ENCODE data around the gene PNKP. TPM values are rescaled to one million over a fixed set of nuclear protein-coding genes. Genes with fewer than 3 reads are reported as not detected.

PNKP gene
- total and polyA plus RNA-seq, 9 of the 15 experiments (the other 6 are each of a cell fraction or from before 2014, with no cell fraction given) = 2.8 to 85.4 (median 25.3) TPM

GRCh38 chr19:49853852-49854377 is 13.5 kb downstream of the PNKP start:
- intact Hi-C loops (cut with micrococcal nuclease) = no loop called here
- H3K27ac ChIP-seq (ENCODE audit: extremely low read depth, low read depth, low read length) = no peak overlapping the region
- ChIA-PET CTCF (ENCODE audit: low intra/inter-chr PET ratio) (no interaction called here), POLR2A (interaction anchor here (0.6 to 1.7 kb wide), 6 partner anchors 9 to 508 kb away, joined by 3 to 9 read pairs (median 4); no protein-coding TSS in a partner anchor)
- peaks cover 65% of the 10 kb centered on the region for H3K36me3 ChIP-seq (ENCODE audit: control insufficient read depth, insufficient read depth, low read length)
- peaks cover 25% of the 10 kb centered on the region for H4K20me1 ChIP-seq (replicated peaks; ENCODE audit: control insufficient read depth, insufficient read depth, low read length)
- 0 out of 2 replicates have a peak, but pooled peaks cover 2% of the 10 kb centered on the region for H3K9me3 ChIP-seq (replicated peaks; ENCODE audit: control insufficient read depth, insufficient read depth, low read depth, low read length)
- H3K4me1 ChIP-seq (replicated peaks in 1 of 2; ENCODE audit: control insufficient read depth in 2 of 2, insufficient read depth in 2 of 2, low read length in 2 of 2) = peaks cover 24 to 81% of the 10 kb centered on the region in 2 experiments
- H3K9me1 ChIP-seq (ENCODE audit: control insufficient read depth, insufficient read depth, low read length) = peaks cover 8% of the 10 kb centered on the region
- WGBS (ENCODE audit: insufficient coverage, low coverage, missing lambda C conversion rate) = 94% methylated on average over 9 of the region's 10 CpGs
- FAIRE-seq = no peak
- in situ Hi-C loops (cut with MboI) = no loop called here
- H3K27me3 ChIP-seq (ENCODE audit: control insufficient read depth in 2 of 2, insufficient read depth in 2 of 2, low read length in 2 of 2) = no peaks in the 10 kb centered on the region
- H3K9ac ChIP-seq (ENCODE audit: insufficient read depth in 1 of 2, low read depth in 2 of 2, low read length in 2 of 2) = peak overlapping the region in 1 of 2 experiments; percentile 73; a peak in 2 of 4 replicates
- no peak for DNase-seq (ENCODE audit: extremely low read depth in 1 of 4, low spot score in 3 of 4)
- no peak overlapping the region for H3K4me3 ChIP-seq
- no peak overlapping the region for H3K4me2 ChIP-seq (ENCODE audit: insufficient read depth, low read length)
- BruUV-seq (replicated peaks) = no TSS peak
- H3K79me2 ChIP-seq (ENCODE audit: control insufficient read depth, insufficient read depth, low read length) = peaks cover 51% of the 10 kb centered on the region
- H2AFZ ChIP-seq (ENCODE audit: low read depth, low read length) = no peak overlapping the region
- no peak for TF ChIP-seq GTF2E2 (tag; IDR thresholded peaks at IDR 0.05)
- peak; percentile 65; the same call in 1 of the 2 replicates for TF ChIP-seq POLR2G (IDR thresholded peaks at IDR 0.05; ENCODE audit: low read depth, low read length)
- ATAC-seq = no peak

DNA sequence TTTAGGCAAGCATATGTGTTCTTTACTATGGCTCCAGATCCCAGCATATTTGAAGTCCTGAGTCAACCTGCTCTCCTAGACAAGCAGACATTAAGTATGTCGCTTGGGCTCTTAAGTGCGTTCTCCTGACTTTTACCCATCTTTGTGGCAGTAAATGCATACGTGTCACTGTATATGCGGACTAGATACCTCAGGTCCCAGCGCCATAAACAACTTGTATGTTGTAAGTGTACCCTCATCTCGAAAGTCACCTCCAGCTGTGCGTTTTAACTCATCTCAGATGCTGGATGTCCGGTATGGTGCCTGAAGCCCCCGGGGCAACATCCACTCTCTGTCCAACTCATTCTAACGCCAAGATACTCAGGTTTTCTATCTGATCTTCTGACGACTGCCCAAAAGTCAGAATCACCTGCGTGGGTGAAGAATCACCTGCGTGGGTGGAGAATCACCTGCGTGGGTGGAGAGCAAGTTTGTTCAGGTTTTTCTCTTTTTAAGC is 14.7 kb downstream of the PNKP start:
- in situ Hi-C loops (cut with MboI) (no loop called here), intact Hi-C loops (cut with micrococcal nuclease) (no loop called here)
- FAIRE-seq = peak; percentile 23
- TSS peak; percentile 63 for BruUV-seq (replicated peaks)
- Histone ChIP-seq H3K9ac (ENCODE audit: insufficient read depth in 1 of 2, low read depth in 2 of 2, low read length in 2 of 2) (peak overlapping the region; percentile 40 to 97; a peak in 2 of 4 replicates), H3K27me3 (ENCODE audit: control insufficient read depth in 2 of 2, insufficient read depth in 2 of 2, low read length in 2 of 2) (no peaks in the 10 kb centered on the region), H3K9me1 (ENCODE audit: control insufficient read depth, insufficient read depth, low read length) (peaks cover 11% of the 10 kb centered on the region), H3K4me1 (replicated peaks in 1 of 2; ENCODE audit: control insufficient read depth in 2 of 2, insufficient read depth in 2 of 2, low read length in 2 of 2) (peaks cover 36 to 75% of the 10 kb centered on the region in 2 experiments), H2AFZ (ENCODE audit: low read depth, low read length) (no peak overlapping the region), H3K27ac (ENCODE audit: extremely low read depth, low read depth, low read length) (no peak overlapping the region; the same call in 2 of the 3 replicates), H3K4me2 (ENCODE audit: insufficient read depth, low read length) (peak overlapping the region; percentile 92), H3K79me2 (ENCODE audit: control insufficient read depth, insufficient read depth, low read length) (peaks cover 54% of the 10 kb centered on the region), H3K36me3 (ENCODE audit: control insufficient read depth, insufficient read depth, low read length) (peaks cover 52% of the 10 kb centered on the region), H3K4me3 (peak overlapping the region; percentile 87), H4K20me1 (replicated peaks; ENCODE audit: control insufficient read depth, insufficient read depth, low read length) (peaks cover 22% of the 10 kb centered on the region), H3K9me3 (replicated peaks; ENCODE audit: control insufficient read depth, insufficient read depth, low read depth, low read length) (0 out of 2 replicates have a peak, but pooled peaks cover 5% of the 10 kb centered on the region)
- ATAC-seq = no peak
- ChIA-PET POLR2A (interaction anchor here (0.6 to 1.7 kb wide), 5 partner anchors 8 to 701 kb away, joined by 3 to 9 read pairs (median 5); no protein-coding TSS in a partner anchor), CTCF (ENCODE audit: low intra/inter-chr PET ratio) (no interaction called here)
- WGBS (ENCODE audit: insufficient coverage, low coverage, missing lambda C conversion rate) = 56% methylated on average over 14 of the region's 14 CpGs
- DNase-seq (ENCODE audit: extremely low read depth in 1 of 4, low spot score in 3 of 4) = no peak
- TF ChIP-seq RUNX1 (IDR thresholded peaks at IDR 0.05; ENCODE audit: low read depth) (no peak), EGR1 (conservative IDR thresholded peaks at IDR 0.05) (peak; percentile 90), TAF9B (IDR thresholded peaks at IDR 0.05; ENCODE audit: partially characterized antibody) (no peak), ZNF12 (CRISPR knock-in tag; IDR thresholded peaks at IDR 0.05) (no peak), SRSF7 (optimal IDR thresholded peaks at IDR 0.05; ENCODE audit: low read depth, low read length) (no peak), ARID2 (IDR thresholded peaks at IDR 0.05) (no peak), MBD1 (CRISPR knock-in tag; IDR thresholded peaks at IDR 0.05) (0 out of 2 replicates have a peak, but pooled peaks have one; percentile 34), RBM14 (IDR thresholded peaks at IDR 0.05; ENCODE audit: borderline replicate concordance, insufficient read depth, low read depth, low read length) (no peak), HEY1 (CRISPR knock-in tag; IDR thresholded peaks at IDR 0.05; ENCODE audit: borderline replicate concordance) (no peak), XRCC4 (IDR thresholded peaks at IDR 0.05; ENCODE audit: extremely low read depth, insufficient read depth, insufficient read length) (no peak)
- TF ChIP-seq, protein P1, sequence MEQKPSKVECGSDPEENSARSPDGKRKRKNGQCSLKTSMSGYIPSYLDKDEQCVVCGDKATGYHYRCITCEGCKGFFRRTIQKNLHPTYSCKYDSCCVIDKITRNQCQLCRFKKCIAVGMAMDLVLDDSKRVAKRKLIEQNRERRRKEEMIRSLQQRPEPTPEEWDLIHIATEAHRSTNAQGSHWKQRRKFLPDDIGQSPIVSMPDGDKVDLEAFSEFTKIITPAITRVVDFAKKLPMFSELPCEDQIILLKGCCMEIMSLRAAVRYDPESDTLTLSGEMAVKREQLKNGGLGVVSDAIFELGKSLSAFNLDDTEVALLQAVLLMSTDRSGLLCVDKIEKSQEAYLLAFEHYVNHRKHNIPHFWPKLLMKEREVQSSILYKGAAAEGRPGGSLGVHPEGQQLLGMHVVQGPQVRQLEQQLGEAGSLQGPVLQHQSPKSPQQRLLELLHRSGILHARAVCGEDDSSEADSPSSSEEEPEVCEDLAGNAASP (IDR thresholded peaks at IDR 0.05) = no peak
